ENCODE results near the gene SOHLH2.

Gene SOHLH2

DNA sequence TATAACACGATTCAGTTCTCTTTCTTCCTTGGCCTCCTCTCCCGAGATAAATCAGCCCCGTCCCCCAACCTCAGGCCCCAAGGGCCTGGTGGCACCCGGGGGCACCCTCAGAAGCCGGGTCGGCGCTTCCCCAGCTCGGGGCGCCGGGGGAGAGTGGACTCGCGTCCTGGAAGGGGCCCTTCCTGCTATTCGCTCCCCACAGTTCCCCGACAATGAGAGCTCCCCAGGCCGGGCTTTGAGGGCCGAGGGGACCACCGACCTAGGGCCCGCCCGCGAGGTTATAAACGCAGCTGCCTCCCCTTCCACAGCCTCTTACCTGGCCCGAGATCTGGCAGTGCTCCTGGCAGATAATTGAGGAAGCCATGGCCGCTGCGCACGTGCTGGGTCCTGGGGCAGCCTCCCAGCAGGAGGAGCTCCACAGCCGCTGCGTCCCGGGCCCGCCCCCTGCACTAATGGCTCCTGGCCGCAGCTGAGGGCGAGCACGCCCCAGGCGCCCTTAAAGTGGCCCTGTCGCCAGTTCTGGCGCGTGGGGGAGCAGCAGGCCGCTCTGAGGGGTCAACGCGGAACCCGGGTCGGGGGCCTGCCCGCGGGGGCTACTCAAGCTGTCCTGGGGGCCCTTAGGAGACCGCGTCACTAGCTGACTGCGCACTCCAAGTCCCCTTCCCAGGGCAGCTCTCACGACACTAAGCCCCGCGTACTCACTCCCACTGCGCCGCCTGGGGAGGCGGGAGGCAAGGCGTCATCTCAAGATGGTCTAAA lies at the start of gene SOHLH2:
Gene SOHLH2 (minus strand): TSS at position 394 of the 759 bp plus-strand sequence. CDS start 30 bp downstream, at position 364.
- no peak for DNase-seq (ENCODE audit: low read depth in 2 of 2)

GRCh38 chr13:36261976-36262375 lies 47.6 kb upstream of the SOHLH2 start:
- DNase-seq (ENCODE audit: low read depth in 2 of 2) = no peak

DNA sequence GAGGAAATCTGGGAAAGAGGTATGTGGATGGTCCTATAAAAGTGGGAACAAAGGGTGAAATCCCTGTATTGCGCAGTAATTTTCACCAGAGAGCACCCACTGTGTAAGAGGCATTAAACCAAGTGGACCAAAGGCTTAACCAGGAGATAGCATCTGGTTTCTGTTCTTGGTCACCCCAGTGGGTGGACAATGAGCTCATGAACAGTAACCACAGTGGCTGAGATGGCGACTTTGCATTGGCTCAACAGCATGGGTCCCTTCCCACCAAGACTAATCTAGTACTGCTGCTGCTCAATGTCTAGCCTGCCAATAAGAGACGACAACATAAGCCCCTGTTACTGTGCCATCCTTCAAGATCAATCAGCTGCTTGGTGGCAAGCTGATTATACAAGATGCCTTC lies 46.7 kb upstream of the SOHLH2 start:
- DNase-seq (ENCODE audit: low read depth in 2 of 2) = no peak

DNA sequence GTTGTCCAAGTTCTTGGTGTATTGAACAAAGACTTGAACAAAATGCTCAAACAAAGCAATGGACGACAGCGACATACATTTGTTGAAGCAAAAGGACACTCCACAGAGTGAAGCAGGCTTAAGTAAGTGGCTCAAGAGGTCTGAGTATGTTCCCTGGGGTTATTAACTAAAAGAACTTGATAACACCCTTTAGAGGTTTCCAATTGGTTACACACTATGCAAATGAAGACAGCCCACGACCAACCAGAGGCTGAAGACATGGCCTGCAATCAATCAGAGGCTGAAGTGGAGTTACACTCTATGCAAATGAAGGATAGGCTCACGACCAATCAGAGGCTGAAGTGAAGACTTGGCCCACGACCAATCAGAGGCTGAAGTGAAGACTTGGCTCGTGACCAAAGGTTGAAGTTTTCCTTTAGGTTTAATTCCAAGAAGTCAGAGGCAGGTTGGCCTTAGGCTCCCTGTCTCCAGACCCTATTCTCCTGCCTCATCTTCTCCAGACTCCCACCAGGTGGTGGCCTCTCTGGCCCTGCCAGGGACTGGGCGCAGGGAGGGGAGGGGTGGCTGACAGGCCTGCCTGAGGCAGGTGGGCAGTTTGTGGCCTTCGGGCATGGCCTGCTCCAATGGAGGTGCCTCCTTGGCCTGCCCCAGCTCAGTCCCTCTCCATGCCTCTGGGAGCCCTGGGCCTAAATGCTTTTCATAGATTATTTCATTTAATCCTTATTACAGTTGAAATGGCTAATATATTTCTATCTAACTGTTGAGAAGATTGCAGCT lies 45.2 kb upstream of the SOHLH2 start:
- DNase-seq (ENCODE audit: low read depth in 2 of 2) = no peak

DNA sequence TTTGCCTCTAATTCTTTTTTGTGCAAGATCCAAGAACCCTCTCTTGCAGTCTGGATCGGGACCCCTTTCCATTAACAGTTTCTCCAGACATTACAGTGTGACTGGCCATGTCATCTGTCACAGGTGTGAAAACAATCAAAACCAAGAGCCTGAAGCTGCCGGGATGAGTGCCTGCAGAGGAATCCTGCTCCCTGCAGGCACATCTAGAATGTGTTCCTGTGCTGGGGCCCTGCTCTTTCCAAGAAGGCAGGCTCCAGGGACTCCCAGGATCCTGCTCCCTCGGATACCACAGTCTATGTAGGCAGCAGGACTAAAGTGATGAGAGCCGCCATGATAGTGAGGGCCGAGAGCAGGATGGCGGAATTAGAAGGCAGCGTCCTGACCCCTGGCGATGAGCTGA lies 44.5 kb upstream of the SOHLH2 start:
- DNase-seq (ENCODE audit: low read depth in 2 of 2) = no peak

- no peak for DNase-seq (ENCODE audit: low read depth in 2 of 2)
These were observed 37.2 kb upstream of the SOHLH2 start for GRCh38 chr13:36251526-36251925.

DNA sequence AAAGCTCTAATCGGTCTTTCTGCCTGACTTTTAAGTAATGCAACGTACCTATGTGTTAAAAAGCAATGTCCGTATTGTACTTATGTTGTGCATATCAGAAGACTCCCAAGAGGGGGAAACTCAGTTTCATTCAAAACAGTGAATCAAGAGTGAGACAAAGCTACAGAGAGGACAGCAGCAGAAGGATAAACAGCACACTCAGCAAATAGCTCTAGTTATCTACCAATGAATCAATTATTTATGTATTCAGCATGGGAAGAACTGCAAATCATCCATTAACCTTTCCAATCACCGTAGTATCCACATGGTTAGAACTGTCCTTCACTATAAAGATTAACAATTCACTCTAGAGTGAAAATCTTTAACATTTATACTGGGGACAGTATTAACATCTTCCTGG lies 36.7 kb upstream of the SOHLH2 start:
- no peak for DNase-seq (ENCODE audit: low read depth in 2 of 2)

GRCh38 chr13:36248700-36249099 lies 34.3 kb upstream of the SOHLH2 start:
- no peak for DNase-seq (ENCODE audit: low read depth in 2 of 2)

- no peak for DNase-seq (ENCODE audit: low read depth in 2 of 2)
These were observed 30.6 kb upstream of the SOHLH2 start for GRCh38 chr13:36244990-36245389.

DNA sequence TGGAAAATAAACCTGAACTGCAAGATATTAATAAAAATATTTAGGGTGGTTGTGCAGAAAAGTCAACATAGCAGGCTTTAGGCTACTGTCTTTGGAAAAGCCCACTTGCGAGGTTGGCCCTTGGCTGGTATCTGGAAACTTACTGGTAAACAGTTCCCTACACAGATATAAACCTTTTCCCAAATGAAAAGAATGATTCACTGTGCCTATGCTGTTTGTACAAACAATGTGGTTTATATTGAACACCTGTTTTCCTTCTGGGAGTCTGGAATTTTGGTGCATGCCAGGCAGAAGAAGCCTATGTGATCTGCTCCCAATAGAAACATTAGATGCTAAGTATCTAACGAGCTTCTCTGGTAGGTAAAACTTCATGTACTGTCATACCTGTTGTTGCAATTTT lies 29.7 kb upstream of the SOHLH2 start:
- no peak for DNase-seq (ENCODE audit: low read depth in 2 of 2)

GRCh38 chr13:36242761-36243160 lies 28.4 kb upstream of the SOHLH2 start:
- no peak for DNase-seq (ENCODE audit: low read depth in 2 of 2)

- DNase-seq (ENCODE audit: low read depth in 2 of 2) = no peak
These were observed 16.9 kb upstream of the SOHLH2 start for GRCh38 chr13:36231236-36231635.

DNA sequence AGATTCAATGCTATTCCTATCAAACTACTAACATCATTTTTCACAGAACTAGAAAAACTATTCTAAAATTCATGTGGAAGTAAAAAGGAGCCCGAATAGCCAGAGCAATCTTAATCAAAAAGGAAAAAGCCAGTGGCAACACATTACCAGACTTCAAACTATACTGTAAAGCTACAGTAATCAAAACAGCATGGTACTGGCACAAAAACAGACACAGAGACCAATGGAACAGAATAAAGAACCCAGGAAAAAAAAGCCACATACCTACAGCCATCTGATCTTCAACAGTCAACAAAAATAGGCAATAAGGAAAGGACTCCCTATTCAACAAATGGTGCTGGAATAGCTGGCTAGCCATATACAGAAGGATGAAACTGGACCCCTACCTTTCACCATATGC lies 10.4 kb upstream of the SOHLH2 start:
- no peak for DNase-seq (ENCODE audit: low read depth in 2 of 2)

GRCh38 chr13:36219883-36220282 lies 5.5 kb upstream of the SOHLH2 start:
- DNase-seq (ENCODE audit: low read depth in 2 of 2) = no peak

- DNase-seq (ENCODE audit: low read depth in 2 of 2) = no peak
These were observed 3.1 kb upstream of the SOHLH2 start for GRCh38 chr13:36217456-36217855.

- no peak for DNase-seq (ENCODE audit: low read depth in 2 of 2)
These were observed 1.6 kb downstream of the SOHLH2 start for GRCh38 chr13:36212789-36213188.

GRCh38 chr13:36211567-36211966 lies 2.8 kb downstream of the SOHLH2 start:
- DNase-seq (ENCODE audit: low read depth in 2 of 2) = no peak

GRCh38 chr13:36210738-36211137 lies 3.6 kb downstream of the SOHLH2 start:
- no peak for DNase-seq (ENCODE audit: low read depth in 2 of 2)

DNA sequence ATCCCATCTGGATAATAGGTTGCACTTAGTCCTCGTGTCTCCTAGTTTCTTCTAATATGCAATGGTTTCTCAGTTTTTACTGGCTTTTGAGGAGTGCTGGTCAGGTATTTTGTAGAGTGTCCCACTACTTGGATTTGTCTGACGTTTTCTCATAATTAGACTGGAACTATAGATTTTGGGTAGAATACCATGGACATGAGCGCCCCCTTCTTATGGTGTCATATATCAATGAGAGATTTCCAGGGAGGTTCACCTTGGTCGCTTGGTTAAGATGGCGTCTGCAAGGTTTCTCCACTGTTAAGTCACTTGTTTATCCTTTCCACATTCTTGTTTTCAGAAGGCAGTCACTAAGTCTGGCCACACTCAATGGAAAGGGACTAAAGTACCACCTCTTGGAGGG lies 6.7 kb downstream of the SOHLH2 start:
- DNase-seq (ENCODE audit: low read depth in 2 of 2) = no peak

DNA sequence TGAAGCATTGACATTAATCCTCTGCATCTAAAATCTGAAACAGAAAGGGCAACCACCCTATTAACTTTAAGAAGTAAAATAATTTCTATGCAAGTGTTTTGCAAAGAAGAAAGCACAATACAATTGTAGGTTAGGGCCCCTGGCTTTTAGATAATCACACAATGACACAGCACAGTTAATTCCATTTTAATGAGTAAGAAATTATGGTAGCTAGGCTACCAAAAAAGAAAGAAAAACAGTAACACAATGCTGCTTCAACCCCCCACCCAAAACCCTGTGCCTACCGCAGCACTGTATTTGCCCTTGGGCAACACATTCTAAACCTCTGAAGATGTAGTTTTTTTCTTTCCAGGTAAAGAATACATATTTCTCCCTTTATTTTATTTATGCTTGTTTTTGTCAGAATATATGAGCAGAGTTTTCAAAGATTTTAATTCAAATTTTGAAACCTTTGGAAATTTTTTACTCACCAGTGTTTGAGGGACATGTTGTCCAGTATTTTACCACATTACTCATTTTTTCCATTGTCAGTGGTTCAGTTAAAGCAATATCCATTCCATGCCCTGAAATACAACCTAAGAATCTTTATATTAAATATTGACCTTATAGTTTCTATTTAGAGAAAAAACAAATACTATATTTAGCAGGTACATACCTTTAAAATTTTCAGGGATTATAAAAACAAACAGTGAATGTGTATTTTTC lies 21.1 kb downstream of the SOHLH2 start:
- no peak for DNase-seq (ENCODE audit: low read depth in 2 of 2)

GRCh38 chr13:36192166-36192565 lies 22.2 kb downstream of the SOHLH2 start:
- DNase-seq (ENCODE audit: low read depth in 2 of 2) = no peak

GRCh38 chr13:36190771-36191170 lies 23.6 kb downstream of the SOHLH2 start:
- no peak for DNase-seq (ENCODE audit: low read depth in 2 of 2)

DNA sequence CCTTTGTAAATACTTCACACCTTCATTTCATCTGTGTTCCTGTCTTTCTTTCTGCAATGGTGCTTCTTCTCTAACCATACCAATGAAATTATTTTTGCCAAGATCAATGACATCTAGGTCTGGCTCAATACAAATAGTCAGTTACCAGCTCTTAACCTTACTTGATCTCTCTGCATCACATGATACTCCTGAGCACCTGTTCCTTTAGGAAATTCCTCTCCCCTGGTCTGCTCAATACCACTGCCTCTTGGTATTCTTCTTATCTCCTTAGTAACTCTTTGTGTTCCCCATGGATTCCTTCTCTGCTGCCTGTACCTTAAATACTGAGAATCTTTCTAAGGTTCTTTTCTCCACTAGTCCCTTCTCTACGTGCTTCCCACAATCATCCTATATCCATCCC lies 25.9 kb downstream of the SOHLH2 start:
- DNase-seq (ENCODE audit: low read depth in 2 of 2) = no peak

All from stimulated activated CD8-positive, alpha-beta memory T cell treated with anti-CD3 and anti-CD28 coated beads, Interleukin-7, amount 100 ng/mL, for 4 hours (primary cell).